HCT116 (cell line): Measurements from ENCODE around the gene ATAD3C. TPM values are rescaled to one million over a fixed set of nuclear protein-coding genes. Genes with fewer than 3 reads are reported as not detected.

Experiments
- ATAC-seq: fragments of 200-7000 bp; cut with Tn5 transposase; 2 replicates; pipeline ENCODE4 v1.9.1; 2020; ENCODE audit warnings: mild to moderate bottlenecking, moderate library complexity
- BruUV-seq: library from RNA; stranded (reverse); fragments of 400-500 nt; replicated peaks from 2 replicates; lab custom pipeline; 2021; lab: Mats Ljungman, UMichigan
- CTCF ChIA-PET: fragments of 300-600 bp; sonication (Branson Sonifier 250); formaldehyde crosslinking; loops from one replicate; lab custom pipeline; 2021; ENCODE audit warnings: antibody characterized with exemption; lab: Charles Lee
- POLR2A ChIA-PET: fragments of 300-600, 350-600 bp; sonication (Branson Sonifier 250); formaldehyde crosslinking; loops from one replicate; lab custom pipeline; 2021; ENCODE audit warnings: antibody characterized with exemption; lab: Charles Lee
- RAD21 ChIA-PET, 2 experiments: fragments of 300-600 bp; sonication (Branson Sonifier 250); formaldehyde crosslinking; loops; one replicate each; lab custom pipeline; 2023; ENCODE audit warnings: low total read pairs in 2 of 2; ENCODE audit not compliant: uncharacterized antibody in 2 of 2, unreplicated experiment in 2 of 2, low non-redundant PET in 1 of 2; lab: Charles Lee
- DNase-seq: peaks from one replicate; pipeline ENCODE4 v3.0.0-alpha.2; 2010; ENCODE audit warnings: low read depth, low spot score
- H2AFZ ChIP-seq: fragments of 200-600 bp; shearing (Covaris generic), sonication (generic); 2 replicates; pipeline ENCODE4 v1.6.1; 2017; ENCODE audit warnings: low read depth, mixed run types, mixed read lengths, antibody characterized with exemption, low read length; ENCODE audit not compliant: poor library complexity, severe bottlenecking
- H3K27ac ChIP-seq: 2 replicates; pipeline ENCODE4 v1.5.1; 2012; ENCODE audit warnings: low read depth, low read length
- H3K27me3 ChIP-seq: fragments of 200-600 bp; sonication (generic); 2 replicates; pipeline ENCODE4 v1.6.1; 2016; ENCODE audit warnings: mixed run types, low read length, mixed read lengths; ENCODE audit not compliant: insufficient read depth
- H3K36me3 ChIP-seq, 2 experiments: fragments of 200-500 bp in 1 of 2; fragments of 200-600 bp in 1 of 2; sonication (Bioruptor generic) in 1 of 2; sonication (generic) in 1 of 2; 2 replicates each; pipeline versions ENCODE4 v1.5.1 to v1.6.1; 2014 to 2016; ENCODE audit warnings: low read length in 2 of 2, inconsistent platforms in 1 of 2, mixed read lengths in 1 of 2, mixed run types in 1 of 2; ENCODE audit not compliant: insufficient read depth in 2 of 2, control insufficient read depth in 1 of 2
- H3K4me1 ChIP-seq, 2 experiments: fragments of 200-600 bp in 1 of 2; sonication (generic) in 1 of 2; 2 replicates each; pipeline versions ENCODE4 v1.5.1 to v1.6.1; 2012 to 2017; ENCODE audit warnings: low read length in 2 of 2, inconsistent platforms in 1 of 2, mild to moderate bottlenecking in 1 of 2, mixed read lengths in 1 of 2, mixed run types in 1 of 2, moderate library complexity in 1 of 2; ENCODE audit not compliant: insufficient read depth in 2 of 2, control insufficient read depth in 1 of 2
- H3K4me2 ChIP-seq: fragments of 200-600 bp; sonication (generic); 2 replicates; pipeline ENCODE4 v1.6.1; 2017; ENCODE audit warnings: mixed run types, low read length, mixed read lengths
- H3K4me3 ChIP-seq, 2 experiments: fragments of 200-600 bp in 1 of 2; sonication (generic) in 1 of 2; replicated peaks in 1 of 2; 2 replicates each; pipeline ENCODE4 v1.5.1; 2011 to 2016; ENCODE audit warnings: low read length in 2 of 2, control low read depth in 1 of 2, low read depth in 1 of 2, mild to moderate bottlenecking in 1 of 2, mixed read lengths in 1 of 2, mixed run types in 1 of 2
- H3K79me2 ChIP-seq: fragments of 200-600 bp; sonication (generic); 2 replicates; pipeline ENCODE4 v1.6.1; 2017; ENCODE audit warnings: mild to moderate bottlenecking, mixed run types, low read length, moderate library complexity, mixed read lengths; ENCODE audit not compliant: insufficient read depth
- H3K9ac ChIP-seq: fragments of 200-600 bp; sonication (generic); 2 replicates; pipeline ENCODE4 v1.6.1; 2016; ENCODE audit warnings: low read length, mixed read lengths
- H3K9me2 ChIP-seq: fragments of 200-600 bp; sonication (generic), shearing (Covaris generic); 2 replicates; pipeline ENCODE4 v1.6.1; 2017; ENCODE audit warnings: mixed run types, mild to moderate bottlenecking, moderate library complexity; ENCODE audit not compliant: insufficient read depth
- H3K9me3 ChIP-seq, 2 experiments: fragments of 200-500 bp in 1 of 2; fragments of 200-600 bp in 1 of 2; sonication (Bioruptor generic) in 1 of 2; sonication (generic) in 1 of 2; 2 replicates each; pipeline ENCODE4 v1.6.1; 2014 to 2017; ENCODE audit warnings: low read length in 2 of 2, mixed read lengths in 2 of 2, inconsistent platforms in 1 of 2, low read depth in 1 of 2, mild to moderate bottlenecking in 1 of 2, mixed run types in 1 of 2, moderate library complexity in 1 of 2; ENCODE audit not compliant: control insufficient read depth in 1 of 2, insufficient read depth in 1 of 2
- H4K20me1 ChIP-seq: fragments of 200-600 bp; sonication (generic), shearing (Covaris generic); 2 replicates; pipeline ENCODE4 v1.6.1; 2017; ENCODE audit warnings: mixed run types, mild to moderate bottlenecking, moderate library complexity; ENCODE audit not compliant: insufficient read depth
- CBX3 ChIP-seq: IDR thresholded peaks from 2 replicates; pipeline ENCODE4 v1.6.1; 2012; ENCODE audit warnings: low read depth
- CEBPB ChIP-seq: IDR thresholded peaks from 2 replicates; pipeline ENCODE4 v1.6.1; 2012; ENCODE audit warnings: low read depth
- CTCF ChIP-seq, 3 experiments: fragments of 200-600 bp in 1 of 3; sonication (generic) in 1 of 3; IDR thresholded peaks in 2 of 3; conservative IDR thresholded peaks in 1 of 3; 2 replicates each; pipeline ENCODE4 v1.5.1; 2012 to 2017; ENCODE audit warnings: low read depth in 2 of 3, low read length in 2 of 3, antibody characterized with exemption in 1 of 3, borderline replicate concordance in 1 of 3, control low read depth in 1 of 3, mild to moderate bottlenecking in 1 of 3, mixed read lengths in 1 of 3, mixed run types in 1 of 3, moderate library complexity in 1 of 3; ENCODE audit not compliant: insufficient read depth in 1 of 3
- EGR1 ChIP-seq: IDR thresholded peaks from 2 replicates; pipeline ENCODE4 v1.6.1; 2012; ENCODE audit warnings: low read depth
- MAX ChIP-seq: IDR thresholded peaks from 2 replicates; pipeline ENCODE4 v1.6.1; 2012
- POLR2A ChIP-seq: IDR thresholded peaks from 2 replicates; pipeline ENCODE4 v1.7.0; 2011; ENCODE audit warnings: borderline replicate concordance; ENCODE audit not compliant: insufficient read depth, insufficient read length; ENCODE audit errors: extremely low read depth
- RAD21 ChIP-seq: IDR thresholded peaks from 2 replicates; pipeline ENCODE4 v1.6.1; 2012; ENCODE audit warnings: low read depth, mild to moderate bottlenecking
- SIN3A ChIP-seq: IDR thresholded peaks from 2 replicates; pipeline ENCODE4 v1.6.1; 2012; ENCODE audit warnings: low read depth
- SP1 ChIP-seq: IDR thresholded peaks from 2 replicates; pipeline ENCODE4 v1.6.1; 2012; ENCODE audit warnings: low read depth
- TCF7L2 ChIP-seq: IDR thresholded peaks from 2 replicates; pipeline ENCODE4 v1.7.0; 2011; ENCODE audit warnings: borderline replicate concordance, inconsistent platforms; ENCODE audit not compliant: insufficient read depth, insufficient read length; ENCODE audit errors: extremely low read depth
- ZBTB33 ChIP-seq: IDR thresholded peaks from 2 replicates; pipeline ENCODE4 v1.6.1; 2011; ENCODE audit warnings: mild to moderate bottlenecking, low read length, moderate library complexity; ENCODE audit not compliant: insufficient replicate concordance; ENCODE audit errors: extremely low read depth
- intact Hi-C: fragments of 100-400 bp; cut with micrococcal nuclease; formaldehyde crosslinking; loops from 2 replicates; pipeline ENCODE4 v1.10.0; 2022
- total RNA-seq: library from RNA; stranded (reverse); gene quantifications from one replicate; pipeline ENCODE4 v1.2.1, GENCODE V29; 2021; ENCODE audit not compliant: unreplicated experiment

The ATAD3C gene
- total RNA-seq, 1 experiment from 2014 or later = 0.61 TPM

- ChIA-PET POLR2A (no interaction called here), CTCF (no interaction called here), RAD21 (no interaction called here)
- Histone ChIP-seq H3K27ac (no peak overlapping the region), H3K9me3 (no peaks in the 10 kb centered on the region), H3K4me2 (no peak overlapping the region), H3K4me3 (no peak overlapping the region), H3K27me3 (no peaks in the 10 kb centered on the region), H3K79me2 (no peaks in the 10 kb centered on the region), H3K36me3 (no peaks in the 10 kb centered on the region), H4K20me1 (no peaks in the 10 kb centered on the region), H3K9me2 (no peaks in the 10 kb centered on the region), H3K9ac (no peak overlapping the region), H2AFZ (no peak overlapping the region), H3K4me1 (peaks cover 28 to 55% of the 10 kb centered on the region in 2 experiments)
- ATAC-seq = no peak
- intact Hi-C loops = no loop called here
- no peak for DNase-seq
- TF ChIP-seq CTCF (IDR thresholded peaks at IDR 0.05 in 2 of 3, conservative IDR thresholded peaks at IDR 0.05 in 1 of 3; ENCODE audit: borderline replicate concordance in 1 of 3, insufficient read depth in 1 of 3, low read depth in 2 of 3, low read length in 2 of 3) (no peak), SIN3A (no peak)
- no TSS peak for BruUV-seq
Observed at GRCh38 chr1:1426496-1427105, 22.9 kb upstream of the ATAD3C start.

GRCh38 chr1:1427106-1427819 is 22.2 kb upstream of the ATAD3C start:
- Histone ChIP-seq H3K4me3 (no peak overlapping the region), H3K27ac (no peak overlapping the region), H3K4me1 (peaks cover 33 to 56% of the 10 kb centered on the region in 2 experiments), H3K9me3 (no peaks in the 10 kb centered on the region), H2AFZ (no peak overlapping the region), H3K27me3 (no peaks in the 10 kb centered on the region), H3K9ac (no peak overlapping the region), H3K9me2 (no peaks in the 10 kb centered on the region), H3K79me2 (no peaks in the 10 kb centered on the region), H3K4me2 (no peak overlapping the region), H4K20me1 (no peaks in the 10 kb centered on the region), H3K36me3 (no peaks in the 10 kb centered on the region)
- ChIA-PET POLR2A (no interaction called here), RAD21 (no interaction called here), CTCF (no interaction called here)
- ATAC-seq = no peak
- no peak for DNase-seq
- BruUV-seq = no TSS peak
- intact Hi-C loops = no loop called here
- TF ChIP-seq EGR1 (no peak), POLR2A (no peak), CBX3 (no peak), MAX (no peak), ZBTB33 (no peak), CEBPB (no peak), TCF7L2 (no peak), CTCF (IDR thresholded peaks at IDR 0.05 in 2 of 3, conservative IDR thresholded peaks at IDR 0.05 in 1 of 3; ENCODE audit: borderline replicate concordance in 1 of 3, insufficient read depth in 1 of 3, low read depth in 2 of 3, low read length in 2 of 3) (no peak), SP1 (no peak), RAD21 (no peak)
